Stimulated activated CD4-positive, alpha-beta T cell treated with anti-CD3 and anti-CD28 coated beads, Interleukin-12 subunit alpha, Interleukin-12 subunit beta, amount 100 ng/mL, for 48 hours (primary cell): ENCODE results near the gene BRPF3.

Source experiments
- DNase-seq, 3 donors: peaks; one replicate each; pipeline ENCODE4 v3.0.0-alpha.2; 2020; ENCODE audit warnings: low read depth in 2 of 3, low spot score in 1 of 3

BRPF3 gene

DNA sequence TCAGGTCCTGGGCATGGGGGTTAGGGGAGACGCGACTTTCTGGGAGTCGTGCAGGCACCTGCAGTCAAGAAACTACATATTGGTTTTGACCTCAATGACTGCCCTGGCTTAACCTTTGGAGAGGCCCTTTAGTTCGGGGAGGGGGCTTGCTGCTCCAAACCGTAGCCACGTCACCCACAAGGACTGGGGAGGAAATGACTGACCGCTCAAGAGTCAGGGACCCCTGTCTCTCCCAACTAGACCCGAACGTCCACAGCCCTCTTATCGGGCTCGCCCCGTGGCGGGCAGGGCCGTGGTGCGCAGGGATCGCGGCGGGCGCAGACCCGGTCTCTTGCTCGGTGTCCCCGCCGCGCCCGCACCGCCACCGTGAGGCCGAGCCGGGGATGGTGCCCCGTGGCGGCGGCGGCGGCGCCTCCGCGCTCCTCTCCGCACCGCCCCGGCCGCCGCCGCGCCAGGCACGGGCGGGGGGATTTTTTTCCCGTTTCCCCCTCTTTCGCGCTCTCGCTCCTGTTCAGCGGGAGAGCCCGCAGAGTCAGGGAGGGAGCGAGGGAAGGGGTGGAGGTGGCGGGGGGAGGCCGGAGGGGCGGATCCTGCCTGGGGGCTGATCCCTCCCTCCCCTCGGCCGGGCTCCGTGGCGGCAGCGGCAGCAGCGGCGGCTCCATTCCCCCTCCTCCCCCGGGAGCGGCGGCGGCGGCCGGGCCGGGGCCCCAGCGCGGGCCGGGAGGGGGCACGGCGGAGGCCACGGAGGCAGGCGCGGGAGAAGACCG is at the start of gene BRPF3:
Gene BRPF3, plus strand, starts transcription at position 632 of the 767 bp plus-strand sequence. CDS start 3,579 bp downstream, outside the sequence.
- peak; percentile 44 to 65 (median 61) for DNase-seq

DNA sequence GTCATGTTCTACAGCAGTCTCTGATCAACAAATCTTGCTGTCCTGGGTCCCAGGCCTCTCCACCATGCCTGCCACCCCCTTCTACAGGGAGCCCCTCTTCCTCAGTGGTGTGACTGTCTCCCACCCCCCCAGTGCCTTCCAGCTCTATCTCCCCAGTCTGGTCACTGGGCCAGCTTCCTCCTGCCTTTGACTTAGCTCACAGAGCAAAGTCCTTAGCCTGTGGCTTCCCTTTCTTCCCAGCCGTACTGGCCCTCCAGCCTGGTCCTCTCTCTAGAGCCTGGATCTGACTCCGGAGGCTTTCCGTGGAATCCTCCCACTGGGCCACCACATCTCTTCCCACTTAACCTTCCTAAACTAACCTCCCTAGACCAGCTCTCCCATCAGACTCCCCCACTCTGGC is 49.2 kb upstream of the BRPF3 start:
- DNase-seq = no peak

DNA sequence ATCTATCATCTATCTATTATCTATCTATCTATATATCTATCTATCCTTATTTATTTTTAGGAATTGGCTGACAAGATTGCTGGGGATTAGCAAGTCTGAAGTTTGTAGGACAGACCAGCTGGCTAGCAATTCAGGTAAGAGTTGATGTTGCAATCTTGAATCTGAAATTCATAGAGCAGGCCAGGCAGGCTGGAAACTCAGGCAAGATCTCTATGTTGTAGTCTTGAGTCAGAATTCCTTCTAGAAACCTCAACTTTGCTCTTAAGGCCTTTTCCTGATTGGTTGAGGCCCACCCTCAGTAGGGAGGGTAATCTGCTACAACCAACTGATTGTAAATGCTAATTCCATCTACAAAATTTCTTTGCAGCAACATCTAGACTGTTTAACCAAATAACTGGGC is 47.1 kb upstream of the BRPF3 start:
- no peak for DNase-seq

DNA sequence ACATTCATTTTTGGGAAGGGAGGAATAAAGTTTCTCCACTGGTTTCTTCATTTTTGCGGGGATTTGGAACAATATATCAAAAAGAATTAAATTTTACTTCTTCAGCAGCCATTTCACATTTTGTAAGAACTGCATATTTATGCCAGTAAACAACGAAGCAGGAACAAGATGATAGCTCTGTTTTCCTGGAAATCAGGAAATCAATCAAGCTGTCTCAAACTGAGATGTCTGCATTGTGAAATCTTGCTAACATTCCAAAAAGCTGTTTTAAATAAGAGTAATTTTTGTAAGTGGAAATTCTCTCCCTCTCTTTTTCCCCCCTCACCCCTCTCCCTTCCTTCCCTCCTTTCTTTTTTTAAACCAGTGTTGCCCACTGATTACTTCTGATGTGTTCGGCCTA is 46.3 kb upstream of the BRPF3 start:
- DNase-seq = no peak

DNA sequence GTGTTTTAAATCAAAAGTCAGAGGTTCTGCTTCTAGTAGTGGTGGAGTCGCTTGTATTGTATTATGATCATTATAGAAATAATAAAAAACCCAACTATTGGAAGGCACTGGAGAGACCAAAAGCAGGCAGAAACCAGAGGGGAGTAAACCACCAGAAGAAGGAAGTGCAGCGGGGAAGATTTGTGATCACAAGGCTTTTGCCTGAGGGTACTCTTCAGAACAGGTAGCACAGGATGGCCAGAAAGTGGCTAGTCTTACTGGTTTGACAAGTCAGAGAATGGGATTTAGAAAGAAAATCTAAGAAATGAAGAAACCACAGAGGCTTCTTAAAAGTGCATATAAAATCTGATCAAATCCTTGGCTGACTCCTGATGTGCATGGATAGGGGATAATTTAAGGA is 42.3 kb upstream of the BRPF3 start:
- DNase-seq = no peak

DNA sequence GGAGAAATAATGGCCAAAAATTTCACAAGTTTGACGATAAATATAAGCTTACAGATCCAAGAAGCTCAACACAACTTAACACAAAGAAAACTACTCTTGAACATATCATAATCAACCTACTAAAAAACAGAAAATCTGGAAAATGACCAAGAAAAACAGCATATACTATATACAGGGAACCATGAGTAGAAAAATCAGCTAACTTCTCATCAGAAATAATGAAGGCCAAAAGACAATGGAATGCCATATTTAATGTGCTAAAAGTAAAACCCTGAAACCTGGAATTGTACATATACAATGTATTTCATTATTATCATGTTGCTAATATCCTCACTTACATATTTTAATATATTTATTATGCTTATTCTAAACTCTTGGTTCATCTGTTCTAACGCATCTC is 40.9 kb upstream of the BRPF3 start:
- DNase-seq = no peak

DNA sequence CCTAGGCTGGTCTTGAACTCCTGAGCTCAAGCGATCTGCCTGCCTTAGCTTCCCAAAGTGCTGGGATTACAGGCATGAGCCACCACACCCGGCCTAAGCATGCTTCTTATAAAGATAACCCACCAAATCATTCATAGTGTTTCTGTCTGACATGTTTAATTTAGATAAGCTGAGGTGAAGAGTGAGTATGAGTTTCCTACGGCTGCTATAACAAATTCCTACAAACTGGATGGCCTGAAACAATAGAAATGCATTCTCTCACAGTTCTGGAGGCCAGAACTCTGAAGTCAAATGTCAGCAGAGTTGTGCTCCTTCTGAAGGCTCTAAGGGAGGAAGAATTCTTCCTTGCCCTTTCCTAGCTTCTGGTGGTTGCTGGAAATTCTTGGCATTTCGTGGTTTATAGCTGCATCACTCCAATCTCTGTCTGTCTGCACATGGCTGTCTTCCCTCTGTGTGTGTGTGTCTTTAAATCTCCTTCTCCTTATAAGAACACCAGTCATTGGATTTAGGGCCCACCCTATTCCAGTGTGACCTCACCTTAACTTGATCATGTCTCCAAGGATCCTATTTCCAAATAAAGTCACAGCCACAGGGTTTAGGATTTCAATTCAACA is 36.3 kb upstream of the BRPF3 start:
- DNase-seq = no peak

DNA sequence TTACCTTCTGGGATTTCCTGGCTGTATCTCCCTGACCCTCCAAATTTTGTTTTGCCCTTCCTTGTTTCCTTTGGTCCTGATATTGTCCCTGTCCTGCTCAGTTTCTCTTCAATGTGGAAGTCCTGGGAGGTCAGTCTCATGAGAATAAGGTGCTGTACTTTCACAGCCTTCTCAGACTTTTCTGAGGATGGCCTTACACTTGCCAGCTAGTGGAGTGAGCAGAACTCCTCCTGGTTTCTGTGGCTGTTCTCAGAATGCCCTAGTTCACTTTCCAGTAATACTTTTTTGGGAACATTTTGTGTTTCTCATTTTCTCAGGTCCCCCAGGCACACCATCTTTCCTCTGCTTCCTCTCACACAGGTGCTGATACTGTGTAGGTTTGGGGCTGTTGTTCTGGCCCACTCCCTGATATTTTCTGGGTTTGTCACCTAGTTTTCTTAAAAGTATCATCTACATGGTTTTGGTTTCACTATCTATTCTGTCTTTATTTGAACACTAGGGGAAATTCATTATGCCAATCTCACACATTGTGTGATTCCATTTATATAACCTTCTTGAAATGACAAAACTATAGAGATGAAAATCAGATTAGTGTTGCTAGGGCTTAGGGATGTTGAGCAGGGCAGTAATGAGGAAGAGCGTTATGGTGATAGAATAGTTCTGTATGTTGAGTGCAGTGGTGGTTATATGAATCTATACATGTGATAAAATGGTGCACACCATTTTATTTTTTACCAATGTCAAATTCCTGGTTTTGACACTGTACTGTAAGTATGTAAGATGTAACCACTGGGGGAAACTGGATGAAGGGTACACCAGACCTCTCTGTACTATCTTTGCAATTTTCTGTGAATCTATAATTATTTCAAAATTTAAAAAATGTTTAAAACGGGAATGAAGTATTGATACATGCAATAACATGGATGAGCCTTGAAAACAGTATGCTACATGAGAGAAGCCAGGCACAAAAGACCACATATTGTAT is 27.2 kb upstream of the BRPF3 start:
- no peak for DNase-seq

DNA sequence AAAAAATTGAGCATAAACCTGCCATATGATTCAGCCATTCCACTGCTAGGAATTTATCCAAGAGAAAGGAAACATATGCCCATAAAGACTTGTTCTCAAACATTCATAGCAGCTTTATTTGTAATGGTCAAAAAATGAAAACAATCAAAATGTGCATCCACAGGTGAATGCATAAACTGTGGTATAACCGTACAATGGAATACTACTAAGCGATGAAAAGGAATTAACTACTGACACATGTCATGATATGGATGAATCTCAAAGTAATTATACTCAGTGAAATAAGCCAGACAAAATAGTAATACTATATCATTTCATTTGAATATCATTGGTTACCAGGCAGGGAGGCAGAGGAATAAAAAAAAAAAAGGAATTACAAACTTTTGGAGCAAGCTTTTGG is 25.8 kb upstream of the BRPF3 start:
- no peak for DNase-seq

DNA sequence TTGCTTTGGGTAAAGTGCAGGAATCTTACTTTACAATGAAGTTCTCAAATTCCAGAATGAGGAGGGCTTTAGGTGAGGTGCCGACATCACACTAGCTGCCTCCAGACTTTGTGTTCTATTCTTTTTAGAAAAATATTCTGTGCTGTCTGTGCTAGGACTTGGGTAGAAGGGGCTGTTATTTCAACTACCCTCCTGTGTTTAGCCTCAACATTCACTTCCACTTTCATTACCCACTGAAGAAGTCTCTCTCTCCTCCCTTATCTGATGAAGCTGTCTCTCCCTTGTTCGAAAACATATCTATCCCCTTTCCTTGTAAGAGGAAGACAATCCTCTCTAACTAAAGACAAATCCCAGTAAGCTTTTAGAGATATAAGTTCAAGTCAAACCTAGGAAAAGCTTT is 25.0 kb upstream of the BRPF3 start:
- no peak for DNase-seq

DNA sequence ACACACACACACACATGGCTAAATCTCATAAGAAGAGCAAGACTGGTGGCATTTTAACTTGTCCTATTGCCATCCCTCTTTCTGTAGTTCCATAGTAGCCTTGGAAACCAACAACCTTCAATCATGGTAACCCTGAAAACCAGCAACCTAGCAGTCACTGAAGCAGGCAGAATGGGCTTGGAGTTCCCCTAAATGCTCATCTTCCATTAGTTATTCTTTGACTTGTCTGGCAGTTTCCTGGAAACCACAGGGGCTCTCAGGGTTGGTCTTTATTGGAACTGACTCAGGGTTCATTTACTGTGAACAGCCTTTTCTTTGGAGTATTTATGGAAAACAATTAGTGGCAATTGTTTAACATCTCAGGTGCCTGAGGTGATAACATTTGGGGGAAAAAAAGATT is 19.4 kb upstream of the BRPF3 start:
- no peak for DNase-seq

DNA sequence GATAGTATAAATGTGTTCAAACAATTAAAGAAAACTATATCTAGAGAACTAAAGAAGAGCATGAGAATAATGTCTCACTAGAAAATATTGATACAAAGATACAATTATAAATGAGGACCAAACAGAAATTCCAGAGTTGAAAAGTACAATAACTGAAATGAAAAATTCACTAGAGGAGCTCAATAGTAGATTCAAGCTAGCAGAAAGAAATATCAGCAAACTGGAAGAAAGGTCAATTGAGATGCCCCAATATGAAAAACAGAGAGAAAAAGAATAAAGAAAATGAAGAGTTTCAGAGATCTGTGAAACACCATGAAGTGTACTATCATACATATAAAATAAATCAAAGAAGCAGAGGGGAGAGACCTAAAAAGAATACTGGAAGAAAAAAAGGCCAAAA is 18.0 kb upstream of the BRPF3 start:
- no peak for DNase-seq

DNA sequence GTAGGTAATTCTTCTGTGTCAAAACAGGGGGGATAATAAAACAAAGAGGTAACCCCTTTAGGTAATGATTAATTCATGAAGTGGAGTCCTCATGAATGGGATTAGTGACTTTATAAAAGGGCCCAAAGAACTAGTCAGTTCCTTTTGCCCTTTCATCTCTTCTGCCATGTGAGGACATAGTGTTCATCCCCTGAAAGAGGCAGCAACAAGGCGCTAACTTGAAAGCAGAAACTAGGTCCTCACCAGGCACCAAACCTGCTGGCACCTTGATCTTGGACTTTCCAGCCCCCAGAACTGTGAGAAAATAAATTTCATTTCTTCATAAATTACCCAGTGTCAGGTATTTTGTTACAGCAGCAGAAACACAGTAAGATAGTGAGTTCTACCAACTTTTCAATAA is 16.4 kb upstream of the BRPF3 start:
- DNase-seq = no peak

DNA sequence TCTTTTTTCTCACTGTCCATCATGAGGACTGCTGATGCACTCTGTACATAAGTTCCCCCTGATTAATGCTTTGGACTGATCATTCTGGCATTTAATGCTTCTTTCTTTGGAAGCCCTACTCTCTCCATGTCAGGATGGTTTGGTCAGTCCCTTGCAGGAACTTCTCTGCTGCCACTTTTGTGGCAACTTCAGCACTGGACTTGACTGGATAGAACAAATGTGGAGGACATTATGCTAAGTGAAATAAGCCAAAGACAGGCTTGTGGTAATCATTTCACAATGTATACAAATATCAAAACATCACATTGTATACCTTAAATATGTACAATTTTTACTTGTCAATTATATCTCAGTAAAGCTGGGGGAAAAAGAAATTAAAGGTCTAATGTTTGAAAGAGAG is 12.2 kb upstream of the BRPF3 start:
- DNase-seq = no peak

DNA sequence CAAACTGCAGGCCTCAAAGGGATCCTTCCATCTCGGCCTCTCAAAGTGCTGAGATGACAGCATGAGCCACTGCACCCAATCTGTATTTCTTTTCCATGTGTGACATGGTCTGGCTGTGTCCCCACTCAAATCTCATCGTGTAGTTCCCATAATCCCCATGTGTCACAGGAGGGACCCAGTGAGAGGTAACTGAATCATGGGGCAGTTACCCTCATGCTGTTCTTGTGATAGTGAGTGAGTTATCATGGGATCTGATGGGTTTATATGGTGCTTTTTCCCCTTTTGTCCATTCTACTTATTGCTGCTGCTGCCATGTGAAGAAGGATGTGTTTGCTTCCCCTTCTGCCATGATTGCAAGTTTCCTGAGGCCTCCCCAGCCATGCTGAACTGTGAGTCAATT is 10.3 kb upstream of the BRPF3 start:
- no peak for DNase-seq

DNA sequence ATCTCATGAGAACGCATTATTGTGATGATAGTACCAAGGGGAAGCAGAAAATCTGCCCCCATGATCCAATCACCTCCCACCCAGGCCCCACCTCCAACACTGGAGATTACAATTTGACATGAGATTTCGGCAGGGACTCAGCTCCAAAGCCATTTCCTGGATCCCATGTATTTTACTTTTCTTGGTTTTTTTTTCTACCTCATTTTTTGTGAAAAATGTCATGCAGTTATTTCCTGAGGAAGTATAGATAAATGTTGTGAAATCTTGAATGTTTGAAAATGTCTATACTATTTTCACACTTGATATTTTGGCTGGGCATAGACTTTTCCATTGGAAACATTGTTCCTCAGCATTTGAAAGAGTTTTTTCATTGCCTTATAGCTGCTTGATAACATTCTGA is 9.1 kb upstream of the BRPF3 start:
- DNase-seq = no peak

DNA sequence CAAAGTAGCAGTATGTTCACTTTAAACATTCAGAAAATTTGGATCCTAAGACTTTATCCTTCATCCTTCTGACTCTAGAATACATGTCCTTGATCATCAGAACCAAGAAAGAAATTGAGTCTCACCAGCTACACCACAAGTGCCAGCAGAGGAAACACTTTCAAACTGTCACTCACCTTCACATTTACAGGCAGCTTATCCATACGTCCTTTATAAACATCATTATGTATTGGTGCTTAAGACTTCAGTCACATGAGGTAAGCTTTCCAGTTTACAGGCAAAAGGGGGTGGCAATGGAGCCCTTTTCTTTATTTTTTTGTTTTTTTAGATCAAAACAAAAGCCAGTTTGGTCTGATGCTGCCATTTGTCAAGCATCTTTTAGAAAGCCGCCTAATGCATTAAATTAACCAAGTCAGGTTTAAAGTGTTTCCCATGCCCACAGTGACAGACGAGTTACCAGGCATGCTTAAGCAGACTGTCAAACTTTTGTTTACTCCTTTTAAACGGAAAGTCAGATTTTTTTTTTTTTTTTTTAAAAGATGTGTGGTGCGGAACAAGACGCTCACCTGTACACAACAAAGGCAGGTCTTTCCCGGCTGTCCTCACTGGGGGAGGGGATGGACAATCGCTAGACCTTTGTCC is 952 bp upstream of the BRPF3 start:
- no peak for DNase-seq

DNA sequence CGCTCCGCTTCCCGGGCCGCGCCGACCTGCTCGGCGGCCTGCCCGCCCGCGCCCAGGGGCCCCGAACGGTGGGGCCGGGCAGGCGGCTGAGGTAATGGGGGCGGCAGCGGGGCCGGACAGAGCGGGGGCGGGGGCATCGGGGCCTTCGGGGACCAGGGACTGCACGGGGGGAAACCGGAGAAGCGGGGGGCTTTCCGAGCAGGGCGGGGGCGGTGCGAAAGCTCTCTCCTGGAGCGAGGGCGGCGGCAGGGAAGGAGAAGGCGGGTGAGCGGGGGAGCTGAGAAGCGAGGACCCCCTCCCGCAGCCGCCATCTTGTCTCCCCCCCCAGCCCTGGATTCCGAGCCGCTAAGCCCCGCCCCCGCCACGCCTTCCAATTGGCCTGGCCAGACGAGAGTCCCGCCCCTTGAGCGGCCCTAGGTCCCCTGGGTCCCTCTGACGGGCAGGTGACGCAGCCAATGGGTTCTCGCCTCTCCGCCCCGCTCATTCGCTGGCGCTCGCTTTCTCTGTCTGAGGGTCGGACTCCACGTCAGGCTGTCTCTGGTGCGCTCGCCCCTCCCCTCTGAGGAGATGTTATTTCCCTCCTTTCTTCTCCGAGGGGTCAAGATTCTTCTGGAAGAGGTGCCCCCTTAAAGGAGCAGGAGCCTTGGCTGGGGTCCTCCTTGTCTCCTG is 470 bp downstream of the BRPF3 start:
- peak; percentile 99 to 100 (median 100) for DNase-seq

DNA sequence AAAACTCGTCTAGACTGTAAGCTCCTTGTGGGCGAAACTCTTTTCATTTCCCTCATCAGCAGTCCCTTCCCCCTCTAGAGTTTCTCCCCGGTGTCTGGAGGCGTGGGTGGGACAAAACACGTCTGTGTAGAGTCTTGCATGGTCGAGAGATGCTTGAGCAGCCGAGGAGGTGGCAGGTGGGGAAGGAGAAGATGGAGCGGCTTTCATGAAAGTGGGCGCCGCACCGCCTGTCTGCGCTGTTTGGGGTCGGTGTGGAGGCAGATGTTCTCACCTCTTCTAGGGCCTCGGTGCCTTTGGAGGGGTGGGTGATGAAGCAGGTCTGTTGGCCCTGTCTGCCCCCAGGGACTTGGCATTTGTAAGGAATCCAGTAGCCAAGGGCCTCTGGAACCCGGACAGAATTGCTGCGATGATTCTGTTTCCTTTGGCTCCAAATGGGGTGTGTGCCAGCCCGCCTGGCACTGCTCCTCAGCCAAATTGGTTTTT is 1.2 kb downstream of the BRPF3 start:
- DNase-seq = no peak

DNA sequence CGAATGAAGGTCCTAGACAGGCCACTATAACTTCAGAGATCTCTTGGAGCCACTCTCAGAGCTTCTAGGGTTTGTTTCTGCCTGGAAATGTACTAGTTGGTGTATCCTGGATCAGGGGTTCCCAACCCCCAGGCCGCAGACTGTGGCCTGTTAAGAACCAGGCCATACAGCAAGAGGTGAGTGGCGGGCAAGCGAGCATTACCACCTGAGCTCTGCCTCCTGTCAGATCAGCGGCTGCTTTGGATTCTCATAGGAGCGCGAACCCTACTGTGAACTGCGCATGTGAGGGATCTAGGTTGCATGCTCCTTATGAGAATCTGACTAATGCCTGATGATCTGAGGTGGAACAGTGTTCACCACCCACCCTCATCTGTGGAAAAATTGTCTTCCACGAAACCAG is 2.4 kb downstream of the BRPF3 start:
- no peak for DNase-seq
